GM10847 (cell line): ENCODE data around the gene KCNC4.

ENCODE experiments used
- POLR2A ChIP-seq: IDR thresholded peaks from 2 replicates; pipeline ENCODE4 v1.6.1; 2011; ENCODE audit not compliant: insufficient read length; ENCODE audit errors: extremely low read depth

The KCNC4 gene

GRCh38 chr1:110201157-110201825 is 8.8 kb upstream of the KCNC4 start:
- no peak for TF ChIP-seq POLR2A

- TF ChIP-seq POLR2A: no peak
Measured at GRCh38 chr1:110203021-110203661, 7.0 kb upstream of the KCNC4 start.

- TF ChIP-seq POLR2A: no peak
Measured at GRCh38 chr1:110205156-110205555, 5.0 kb upstream of the KCNC4 start.

GRCh38 chr1:110205591-110206155 is 4.4 kb upstream of the KCNC4 start:
- no peak for TF ChIP-seq POLR2A

- no peak for TF ChIP-seq POLR2A
Measured at GRCh38 chr1:110206261-110206920, 3.7 kb upstream of the KCNC4 start.

- no peak for TF ChIP-seq POLR2A
Measured at GRCh38 chr1:110207831-110208230, 2.3 kb upstream of the KCNC4 start.

GRCh38 chr1:110208916-110209645 is 1.0 kb upstream of the KCNC4 start:
- TF ChIP-seq POLR2A: no peak

GRCh38 chr1:110210604-110211495 is 736 bp downstream of the KCNC4 start:
- no peak for TF ChIP-seq POLR2A

- no peak for TF ChIP-seq POLR2A
Measured at GRCh38 chr1:110211496-110212168, 1.5 kb downstream of the KCNC4 start.

- TF ChIP-seq POLR2A: no peak
Measured at GRCh38 chr1:110212169-110213142, 2.3 kb downstream of the KCNC4 start.

- no peak for TF ChIP-seq POLR2A
Measured at GRCh38 chr1:110213143-110213540, 3.0 kb downstream of the KCNC4 start.

GRCh38 chr1:110214454-110215404 is 4.6 kb downstream of the KCNC4 start:
- TF ChIP-seq POLR2A: no peak
